Smooth muscle cell (in vitro differentiated cells): ENCODE data around the gene NMNAT2. TPM values are rescaled to one million over a fixed set of nuclear protein-coding genes. Genes with fewer than 3 reads are reported as not detected.

ENCODE experiments used
- DNase-seq: peaks from one replicate; lab custom pipeline; 2025; ENCODE audit not compliant: unreplicated experiment; lab: John Stamatoyannopoulos, UW
- H2AFZ ChIP-seq: fragments of 200-600 bp; sonication (generic); 2 replicates; pipeline ENCODE4 v1.6.0; 2016; ENCODE audit warnings: antibody characterized with exemption, low read depth, mild to moderate bottlenecking
- H3F3A ChIP-seq: fragments of 200-600 bp; sonication (generic); 2 replicates; pipeline ENCODE4 v1.6.0; 2017; ENCODE audit warnings: antibody characterized with exemption, low read depth
- H3K27ac ChIP-seq: fragments of 200-600 bp; sonication (generic); 2 replicates; pipeline ENCODE4 v1.5.1; 2016; ENCODE audit warnings: low read depth, mild to moderate bottlenecking
- H3K27me3 ChIP-seq: fragments of 200-600 bp; sonication (generic); 2 replicates; pipeline ENCODE4 v1.6.1; 2016; ENCODE audit warnings: low read depth, mild to moderate bottlenecking
- H3K36me3 ChIP-seq: fragments of 200-600 bp; sonication (generic); 2 replicates; pipeline ENCODE4 v1.5.1; 2016; ENCODE audit warnings: low read depth
- H3K4me1 ChIP-seq: fragments of 200-600 bp; sonication (generic); 2 replicates; pipeline ENCODE4 v1.5.1; 2016; ENCODE audit warnings: low read depth
- H3K4me2 ChIP-seq: fragments of 200-600 bp; sonication (generic); 2 replicates; pipeline ENCODE4 v1.6.0; 2016; ENCODE audit warnings: mild to moderate bottlenecking
- H3K4me3 ChIP-seq: fragments of 200-600 bp; sonication (generic); 2 replicates; pipeline ENCODE4 v1.5.1; 2016; ENCODE audit warnings: mild to moderate bottlenecking
- H3K79me2 ChIP-seq: fragments of 200-600 bp; sonication (generic); 2 replicates; pipeline ENCODE4 v1.6.0; 2016; ENCODE audit warnings: low read depth, mild to moderate bottlenecking
- H3K9ac ChIP-seq: fragments of 200-600 bp; sonication (generic); 2 replicates; pipeline ENCODE4 v1.6.0; 2016; ENCODE audit warnings: low read depth
- H3K9me3 ChIP-seq: fragments of 200-600 bp; sonication (generic); replicated peaks from 2 replicates; pipeline ENCODE4 v1.5.1; 2016; ENCODE audit warnings: low read depth
- H4K20me1 ChIP-seq: fragments of 200-600 bp; sonication (generic); 2 replicates; pipeline ENCODE4 v1.6.0; 2016; ENCODE audit warnings: low read depth
- WGBS: methylation state at CpG from one replicate; pipeline ENCODE4 v1.1.7; 2016; ENCODE audit warnings: low lambda C conversion rate; 5-methylcytosine and 5-hydroxymethylcytosine counted together
- polyA plus RNA-seq: library from polyadenylated mRNA; unstranded; fragments of >200 nt; fragmentation: Nextera tagmentation; extraction: Ambion mirVana; gene quantifications from 2 replicates; pipeline ENCODE4 v1.2.1, GENCODE V29; 2016
- total RNA-seq: library from RNA; depleted of rRNA; stranded (reverse); fragments of >200 nt; gene quantifications from 2 replicates; pipeline ENCODE4 v1.2.3, GENCODE V29; 2014
- TF ChIP-seq, protein P1 (sequence below): fragments of 200-600 bp; sonication (generic); IDR thresholded peaks from 2 replicates; pipeline ENCODE4 v1.5.1; 2017; ENCODE audit warnings: borderline replicate concordance, mild to moderate bottlenecking, antibody characterized with exemption; ENCODE audit not compliant: insufficient read depth, poor library complexity, severe bottlenecking

The NMNAT2 gene
- total and polyA plus RNA-seq, 2 experiments from 2014 or later = 0.22 to 0.43 TPM

DNA sequence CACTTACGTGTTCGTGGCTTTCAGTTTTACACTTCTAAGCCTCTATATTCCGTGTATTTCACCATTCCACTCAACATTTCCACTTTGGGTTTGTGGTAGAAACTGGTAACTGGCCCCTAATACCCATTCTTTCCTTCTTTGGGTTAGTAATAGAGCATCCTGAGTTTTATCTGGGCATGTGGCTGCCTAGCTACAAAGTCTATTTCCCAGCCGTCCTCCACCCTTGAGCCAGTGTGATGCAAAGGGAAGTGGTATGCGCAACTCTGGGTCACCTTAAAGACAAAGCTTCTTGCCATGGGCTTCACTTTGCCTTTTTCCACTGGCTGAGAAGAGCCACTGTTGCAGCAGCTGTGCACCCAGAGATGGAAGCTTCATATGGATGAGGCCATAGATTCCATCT lies 158.3 kb downstream of the NMNAT2 start:
- 90% methylated on average over 5 of the region's 5 CpGs for WGBS
- no peaks in the 10 kb centered on the region for H3K36me3 ChIP-seq
- no peaks in the 10 kb centered on the region for H4K20me1 ChIP-seq
- no peak overlapping the region for H3K27ac ChIP-seq
- no peaks in the 10 kb centered on the region for H3K27me3 ChIP-seq
- peaks cover 4% of the 10 kb centered on the region for H3K9me3 ChIP-seq
- no peak overlapping the region for H2AFZ ChIP-seq
- H3K4me3 ChIP-seq = no peak overlapping the region
- no peaks in the 10 kb centered on the region for H3F3A ChIP-seq
- DNase-seq = no peak
- no peak overlapping the region for H3K4me2 ChIP-seq
- TF ChIP-seq, protein P1, sequence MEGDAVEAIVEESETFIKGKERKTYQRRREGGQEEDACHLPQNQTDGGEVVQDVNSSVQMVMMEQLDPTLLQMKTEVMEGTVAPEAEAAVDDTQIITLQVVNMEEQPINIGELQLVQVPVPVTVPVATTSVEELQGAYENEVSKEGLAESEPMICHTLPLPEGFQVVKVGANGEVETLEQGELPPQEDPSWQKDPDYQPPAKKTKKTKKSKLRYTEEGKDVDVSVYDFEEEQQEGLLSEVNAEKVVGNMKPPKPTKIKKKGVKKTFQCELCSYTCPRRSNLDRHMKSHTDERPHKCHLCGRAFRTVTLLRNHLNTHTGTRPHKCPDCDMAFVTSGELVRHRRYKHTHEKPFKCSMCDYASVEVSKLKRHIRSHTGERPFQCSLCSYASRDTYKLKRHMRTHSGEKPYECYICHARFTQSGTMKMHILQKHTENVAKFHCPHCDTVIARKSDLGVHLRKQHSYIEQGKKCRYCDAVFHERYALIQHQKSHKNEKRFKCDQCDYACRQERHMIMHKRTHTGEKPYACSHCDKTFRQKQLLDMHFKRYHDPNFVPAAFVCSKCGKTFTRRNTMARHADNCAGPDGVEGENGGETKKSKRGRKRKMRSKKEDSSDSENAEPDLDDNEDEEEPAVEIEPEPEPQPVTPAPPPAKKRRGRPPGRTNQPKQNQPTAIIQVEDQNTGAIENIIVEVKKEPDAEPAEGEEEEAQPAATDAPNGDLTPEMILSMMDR = no peak
- H3K4me1 ChIP-seq = no peaks in the 10 kb centered on the region
- no peaks in the 10 kb centered on the region for H3K79me2 ChIP-seq
- no peak overlapping the region for H3K9ac ChIP-seq

DNA sequence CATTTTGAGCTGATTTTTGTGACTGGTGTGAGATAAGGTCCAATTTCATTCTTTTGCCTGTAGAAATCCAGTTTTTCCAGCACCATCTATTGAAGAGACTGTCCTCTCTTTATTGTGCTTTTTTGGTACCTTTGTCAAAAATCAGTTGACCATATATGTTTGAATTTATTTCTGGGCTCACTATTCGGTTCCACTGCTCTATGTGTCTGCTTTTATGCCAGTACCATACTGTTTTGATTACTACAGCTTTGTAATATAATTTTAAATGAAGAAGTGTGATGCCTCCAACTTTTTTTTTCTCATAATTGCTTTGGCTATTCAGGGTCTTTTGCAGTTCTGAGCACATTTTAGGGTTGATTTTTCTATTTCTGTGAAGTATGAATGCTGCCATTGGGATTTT lies 163.1 kb downstream of the NMNAT2 start:
- no peaks in the 10 kb centered on the region for H3K4me1 ChIP-seq
- no peaks in the 10 kb centered on the region for H3K27me3 ChIP-seq
- TF ChIP-seq, protein P1 = no peak
- no peaks in the 10 kb centered on the region for H3F3A ChIP-seq
- H3K27ac ChIP-seq = no peak overlapping the region
- no peaks in the 10 kb centered on the region for H3K79me2 ChIP-seq
- 87% methylated on average over 1 of the region's 1 CpG for WGBS
- no peaks in the 10 kb centered on the region for H3K36me3 ChIP-seq
- no peaks in the 10 kb centered on the region for H4K20me1 ChIP-seq
- no peak overlapping the region for H3K4me3 ChIP-seq
- H2AFZ ChIP-seq = no peak overlapping the region
- H3K9me3 ChIP-seq = peaks cover 5% of the 10 kb centered on the region
- H3K4me2 ChIP-seq = no peak overlapping the region
- H3K9ac ChIP-seq = no peak overlapping the region
- no peak for DNase-seq

DNA sequence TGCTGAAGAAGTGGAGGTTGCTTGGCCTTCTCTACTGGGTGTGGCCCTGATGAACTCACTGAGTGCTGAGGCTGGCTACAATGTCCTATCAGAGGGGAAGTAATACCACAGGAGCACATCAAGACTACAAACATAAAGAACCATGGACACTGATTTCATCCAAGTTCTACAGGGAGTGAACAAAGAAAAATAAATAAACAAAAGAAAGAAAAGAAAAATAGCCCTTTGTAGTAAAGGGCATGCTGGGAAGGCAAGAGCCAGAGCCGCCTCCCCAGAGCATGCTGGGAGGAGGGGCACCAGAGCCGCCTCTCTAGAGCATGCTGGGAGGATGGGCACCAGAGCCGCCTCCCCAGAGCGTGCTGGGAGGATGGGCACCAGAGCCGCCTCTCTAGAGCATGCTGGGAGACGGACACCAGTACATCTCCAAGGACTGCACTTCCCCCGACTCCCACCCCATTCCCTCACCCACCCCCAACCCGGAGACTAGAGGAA lies 166.2 kb downstream of the NMNAT2 start:
- Histone ChIP-seq H3F3A (no peaks in the 10 kb centered on the region), H2AFZ (no peak overlapping the region), H3K27ac (no peak overlapping the region), H3K9me3 (peaks cover 5% of the 10 kb centered on the region), H3K4me3 (no peak overlapping the region), H3K4me2 (no peak overlapping the region), H4K20me1 (no peaks in the 10 kb centered on the region), H3K4me1 (no peaks in the 10 kb centered on the region), H3K9ac (no peak overlapping the region), H3K27me3 (no peaks in the 10 kb centered on the region), H3K36me3 (no peaks in the 10 kb centered on the region), H3K79me2 (no peaks in the 10 kb centered on the region)
- WGBS = 94% methylated on average over 8 of the region's 8 CpGs
- TF ChIP-seq, protein P1 = no peak
- DNase-seq = no peak
